Activated CD8-positive, alpha-beta memory T cell treated with anti-CD3 and anti-CD28 coated beads for 24 hours (primary cell): ENCODE data around the gene SLC35G4.
A peak's percentile ranks its signal among the peaks of the same experiment; 100 is the strongest.
"Not testable (repeated sequence)": the region's sequence is repeated elsewhere in the genome, so short reads cannot be mapped to it uniquely, and the experiment has no call there.

Experiments used
- DNase-seq: peaks from one replicate; pipeline ENCODE4 v3.0.0-alpha.2; 2020

SLC35G4 gene

DNA sequence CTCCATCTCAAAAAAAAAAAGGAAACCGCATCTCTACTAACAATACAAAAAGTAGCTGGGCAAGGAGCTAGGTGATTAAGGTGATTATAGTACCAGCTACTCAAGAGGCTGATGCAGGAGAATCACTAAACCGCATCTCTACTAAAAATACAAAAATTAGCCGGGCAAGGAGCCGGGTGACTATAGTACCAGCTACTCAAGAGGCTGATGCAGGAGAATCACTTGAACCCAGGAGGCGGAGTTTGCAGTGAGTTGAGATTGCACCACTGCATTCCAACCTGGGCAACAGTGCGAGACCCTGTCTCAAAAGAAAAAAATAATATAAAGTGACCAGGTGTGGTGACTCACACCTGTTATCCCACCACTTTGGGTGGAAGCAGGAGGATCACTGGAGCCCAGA, 5.6 kb downstream of the SLC35G4 start:
- not testable (repeated sequence) for DNase-seq

DNA sequence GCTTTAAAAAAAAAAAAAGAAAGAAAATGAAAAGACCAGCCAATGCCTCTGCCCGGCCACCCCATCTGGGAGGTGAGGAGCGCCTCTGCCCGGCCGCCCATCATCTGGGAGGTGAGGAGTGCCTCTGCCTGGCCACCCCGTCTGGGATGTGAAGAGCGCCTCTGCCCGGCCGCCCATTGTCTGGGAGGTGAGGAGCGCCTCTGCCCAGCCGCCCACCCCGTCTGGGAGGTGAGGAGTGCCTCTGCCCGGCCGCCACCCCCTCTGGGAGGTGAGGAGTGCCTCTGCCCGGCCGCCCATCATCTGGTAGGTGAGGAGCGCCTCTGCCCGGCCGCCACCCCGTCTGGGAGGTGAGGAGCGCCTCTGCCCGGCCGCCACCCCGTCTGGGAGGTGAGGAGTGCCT, 37.9 kb downstream of the SLC35G4 start:
- DNase-seq, result not testable (repeated sequence)

DNA sequence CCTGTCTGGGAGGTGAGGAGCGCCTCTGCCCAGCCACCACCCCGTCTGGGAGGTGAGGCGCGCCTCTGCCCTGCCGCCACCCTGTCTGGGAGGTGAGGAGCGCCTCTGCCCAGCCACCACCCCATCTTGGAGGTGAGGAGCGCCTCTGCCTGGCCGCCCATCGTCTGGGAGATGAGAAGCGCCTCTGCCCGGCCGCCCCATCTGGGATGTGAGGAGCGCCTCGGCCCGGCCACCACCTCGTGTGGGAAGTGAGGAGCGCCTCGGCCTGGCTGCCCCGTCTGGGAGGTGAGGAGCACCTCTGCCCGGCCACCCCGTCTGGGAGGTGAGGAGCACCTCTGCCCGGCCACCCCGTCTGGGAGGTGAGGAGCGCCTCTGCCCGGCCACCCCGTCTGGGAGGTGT, 38.4 kb downstream of the SLC35G4 start:
- not testable (repeated sequence) for DNase-seq

DNA sequence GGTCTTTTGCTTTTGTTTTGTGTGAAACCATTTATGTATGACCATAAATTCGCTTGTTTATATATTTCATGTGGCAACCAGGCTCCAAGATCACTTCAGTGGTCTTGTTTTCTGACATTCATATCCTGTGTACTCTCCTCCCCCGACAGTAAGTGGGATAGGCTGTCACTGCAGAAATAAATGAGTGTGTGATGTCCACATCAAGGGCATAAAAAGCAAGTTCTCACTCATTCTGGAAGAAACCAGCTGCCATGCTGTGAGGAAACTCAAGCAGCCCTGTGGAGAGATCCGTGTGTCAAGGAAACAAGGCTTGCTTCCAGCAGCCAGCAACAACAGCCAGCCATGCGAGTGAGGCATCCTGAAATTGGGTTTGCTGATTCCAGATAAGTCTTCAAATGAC, 40.4 kb downstream of the SLC35G4 start:
- no peak for DNase-seq

DNA sequence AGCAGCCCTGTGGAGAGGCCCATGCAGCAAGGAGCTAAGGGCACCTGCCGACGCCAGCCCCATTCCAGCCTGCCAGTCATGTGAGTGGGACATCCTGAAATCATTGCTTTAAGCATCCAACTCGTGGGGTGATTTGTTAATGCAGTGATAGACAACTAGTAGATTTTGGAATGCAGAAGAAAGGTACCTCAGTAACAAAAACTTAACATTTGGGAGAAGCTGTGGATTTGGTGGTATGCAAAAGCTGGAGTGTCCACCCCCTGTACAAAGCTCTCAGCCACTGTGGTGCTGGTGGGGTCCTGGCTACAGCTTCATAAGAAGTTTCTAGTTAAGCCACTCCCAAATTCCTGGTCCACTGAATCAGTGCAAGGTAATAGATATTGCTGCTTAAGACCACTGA, 42.5 kb downstream of the SLC35G4 start:
- no peak for DNase-seq

DNA sequence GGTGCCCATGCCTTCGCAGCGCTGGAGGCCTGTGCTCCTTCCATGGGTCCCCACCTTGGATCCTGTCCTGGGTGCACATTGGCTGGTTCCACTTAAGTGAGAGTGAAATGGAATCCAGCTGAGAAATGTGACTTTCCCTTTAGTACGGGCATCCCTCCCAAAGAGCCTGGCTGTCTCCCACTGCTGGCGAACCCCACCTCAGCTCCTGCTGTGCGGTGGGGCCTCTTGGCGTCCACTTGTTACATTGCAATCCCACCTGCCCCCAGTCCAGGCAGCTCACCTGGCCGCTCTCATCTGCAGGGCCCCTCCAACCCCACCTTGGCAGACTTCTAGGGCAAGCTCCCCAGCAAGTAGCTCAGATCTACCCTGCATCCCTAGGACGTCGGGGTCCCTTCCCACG, 44.1 kb downstream of the SLC35G4 start:
- DNase-seq, result no peak

DNA sequence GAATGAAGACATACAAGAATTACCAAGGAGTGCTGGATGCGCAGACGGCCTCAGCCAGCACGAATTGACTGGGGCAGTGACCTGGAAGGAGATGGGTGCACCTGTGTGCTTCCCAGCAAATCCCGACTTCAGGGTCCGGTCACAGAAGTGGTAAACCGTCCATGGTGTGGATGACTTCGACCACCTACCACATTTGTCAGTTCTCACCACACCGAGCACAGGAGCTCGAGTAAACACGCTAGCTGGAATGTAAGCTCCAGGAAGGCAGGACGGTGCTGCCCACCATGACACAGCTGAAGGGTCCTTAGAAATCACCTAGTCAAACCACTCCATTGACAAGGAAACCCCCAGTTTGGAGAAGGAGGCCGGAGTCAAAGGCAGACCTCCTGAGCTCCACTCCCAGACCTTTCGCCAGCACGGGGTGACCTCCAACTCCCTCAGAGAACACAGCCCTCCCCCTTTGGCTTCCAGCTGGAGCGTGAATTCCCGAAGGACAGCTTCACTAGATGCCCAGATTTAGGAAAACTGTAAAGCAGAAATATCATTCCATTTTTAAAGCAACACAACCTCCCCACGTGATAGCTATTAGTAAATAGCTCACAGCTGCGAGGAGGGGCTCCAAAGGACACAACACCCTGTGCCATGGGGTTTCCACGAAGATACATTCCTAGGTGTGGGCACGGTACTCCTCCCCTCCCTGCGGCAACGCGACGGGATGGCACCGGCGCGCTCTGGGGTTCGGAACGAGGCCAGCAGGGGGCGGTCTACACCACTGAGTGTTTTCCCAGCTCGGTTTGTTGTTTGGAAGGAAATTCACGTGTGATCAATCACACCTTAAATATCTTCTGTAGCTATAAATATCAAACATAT, 45.6 kb downstream of the SLC35G4 start:
- DNase-seq, result peak; percentile 76

DNA sequence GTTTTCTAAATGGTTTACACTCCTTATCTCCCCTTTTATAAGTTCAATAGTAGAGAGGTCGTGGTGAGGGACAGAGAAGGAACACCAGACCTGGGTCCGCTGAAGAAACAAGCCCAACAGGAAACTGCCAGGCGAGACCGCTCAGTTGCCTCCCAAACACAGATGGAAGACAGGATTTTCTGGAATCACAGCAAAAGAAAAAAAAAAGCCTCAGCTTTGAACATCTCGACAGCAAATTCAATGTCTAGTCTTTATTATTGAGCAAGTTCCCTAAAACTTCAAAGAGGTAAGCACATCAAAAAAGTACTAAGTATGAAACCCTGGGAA, 46.2 kb downstream of the SLC35G4 start:
- no peak for DNase-seq

DNA sequence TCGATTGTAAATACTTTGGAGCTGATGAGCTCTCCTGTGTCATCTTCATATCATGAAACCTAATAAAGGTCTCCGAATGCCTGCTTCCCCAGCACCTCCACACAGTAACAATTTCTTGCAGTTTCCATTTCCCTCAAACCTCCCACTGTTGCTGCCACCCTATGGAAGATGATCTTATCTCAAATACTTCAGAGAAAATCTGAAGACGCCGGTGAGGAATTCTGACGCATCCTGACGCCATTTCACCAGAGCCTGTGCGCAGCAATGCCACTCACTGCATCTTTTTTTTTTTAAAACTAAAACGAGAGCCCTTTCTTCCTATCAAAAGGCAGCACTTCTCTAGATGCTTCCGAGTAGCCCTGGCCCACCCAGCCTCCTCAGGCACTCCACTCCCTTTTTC, 47.8 kb downstream of the SLC35G4 start:
- no peak for DNase-seq

DNA sequence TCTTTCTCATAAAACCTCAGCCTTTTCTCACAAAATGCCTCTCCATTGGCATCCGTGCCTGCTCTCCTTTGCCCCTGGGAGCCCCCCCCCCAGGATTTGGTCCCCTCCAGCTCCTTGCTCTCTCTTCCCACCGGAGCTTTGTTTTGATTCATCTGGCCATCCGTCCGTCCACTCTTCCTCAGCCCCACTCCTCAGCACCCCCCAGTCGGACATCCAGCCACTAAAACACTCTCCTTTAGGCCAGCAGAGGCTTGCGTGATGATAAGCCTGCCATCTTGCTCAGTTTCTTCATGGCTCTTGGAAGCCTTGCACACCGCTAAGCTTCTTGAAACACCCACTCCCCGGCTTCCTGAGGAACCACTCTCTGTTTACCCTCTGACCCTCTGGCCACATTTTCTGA, 48.2 kb downstream of the SLC35G4 start:
- DNase-seq, result no peak

DNA sequence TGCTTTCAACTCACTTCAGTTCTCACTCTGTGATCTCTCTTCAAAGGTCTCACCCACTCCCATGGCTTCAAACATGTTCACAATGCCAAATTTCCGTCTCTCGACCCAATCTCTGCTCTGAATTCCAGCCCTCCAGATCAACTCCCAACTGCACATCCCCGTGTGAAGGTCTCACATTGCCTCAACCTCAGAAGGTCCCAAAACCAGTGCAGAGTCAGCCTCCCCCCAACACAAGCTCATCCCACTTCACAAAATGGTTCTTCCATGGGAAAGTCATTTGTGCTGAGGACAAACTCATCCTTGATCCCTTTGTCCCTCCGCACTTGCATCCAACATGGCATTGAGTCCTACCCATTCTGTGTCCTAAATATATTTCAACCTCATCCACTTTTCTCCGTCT, 48.6 kb downstream of the SLC35G4 start:
- DNase-seq, result no peak

DNA sequence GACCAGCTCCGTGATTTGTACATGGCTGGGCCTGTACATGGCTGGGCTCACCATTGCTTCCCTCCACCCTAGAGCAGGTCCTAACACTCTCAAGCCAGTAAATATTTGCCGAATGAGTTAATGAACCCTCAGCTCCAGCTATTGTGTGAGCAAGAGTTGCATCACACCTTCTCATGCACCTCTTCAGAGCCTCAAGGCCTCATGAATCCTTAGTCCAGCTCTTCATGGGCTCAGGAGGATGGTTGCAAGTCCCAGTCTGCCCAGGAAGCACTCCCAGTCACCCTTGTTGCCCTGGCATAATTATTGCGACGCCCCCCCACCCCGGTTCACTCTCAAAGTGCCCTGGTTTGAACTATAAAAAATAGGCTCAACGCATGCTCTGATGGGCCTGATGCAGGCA, 49.6 kb downstream of the SLC35G4 start:
- no peak for DNase-seq
